ENCODE data around the gene RNF223. TPM values are rescaled to one million over a fixed set of nuclear protein-coding genes. Genes with fewer than 3 reads are reported as not detected.

RNF223 gene
- total RNA-seq, 1 donor: not detected

DNA sequence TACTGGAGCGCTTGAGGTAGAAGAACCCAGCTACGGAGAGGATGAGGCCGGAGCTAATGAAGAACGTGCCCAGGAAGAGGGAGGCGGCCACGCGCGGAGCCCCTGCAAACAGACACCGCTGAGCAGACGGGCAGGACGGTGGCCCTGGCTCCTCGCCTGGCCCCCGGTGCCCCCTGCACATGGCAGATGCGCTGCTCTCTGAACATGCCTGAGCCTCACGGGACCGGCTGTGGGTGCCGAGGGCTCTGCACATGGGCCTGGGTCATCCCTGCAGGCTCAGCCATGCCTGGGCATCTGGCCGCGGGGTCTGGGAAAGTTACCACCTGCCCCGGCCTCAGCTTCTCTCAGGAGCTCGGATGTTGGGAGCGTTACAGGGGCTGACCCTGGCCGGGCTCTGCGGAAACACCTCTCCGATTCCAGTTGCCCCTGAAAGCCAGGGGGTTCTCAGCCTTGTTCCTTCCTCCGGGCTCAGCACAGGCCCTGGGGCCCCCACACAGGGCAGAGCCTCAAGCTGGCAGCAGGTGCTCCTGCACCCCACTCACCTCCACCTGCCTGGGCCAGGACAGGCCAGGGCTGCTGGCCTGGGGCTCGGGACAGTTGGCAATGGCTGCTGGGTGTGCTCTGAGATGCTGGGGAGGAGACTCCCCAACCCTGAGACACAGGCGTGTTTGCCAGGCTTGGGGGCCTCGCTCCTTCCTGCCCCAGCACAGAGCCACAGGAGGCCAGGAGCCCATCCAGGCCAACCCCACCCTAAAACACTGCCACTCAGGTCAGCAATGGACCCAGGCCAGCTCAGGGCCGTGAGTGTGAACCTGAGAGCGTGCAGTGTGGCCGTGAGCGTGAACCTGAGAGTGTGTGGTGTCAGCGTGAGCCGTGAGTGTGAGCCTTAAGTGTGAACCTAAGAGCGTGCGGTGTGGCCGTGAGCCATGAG lies 12.1 kb upstream of the RNF223 start:
- DNase-seq (ENCODE audit: low read depth): no peak
- TF ChIP-seq, protein P1, sequence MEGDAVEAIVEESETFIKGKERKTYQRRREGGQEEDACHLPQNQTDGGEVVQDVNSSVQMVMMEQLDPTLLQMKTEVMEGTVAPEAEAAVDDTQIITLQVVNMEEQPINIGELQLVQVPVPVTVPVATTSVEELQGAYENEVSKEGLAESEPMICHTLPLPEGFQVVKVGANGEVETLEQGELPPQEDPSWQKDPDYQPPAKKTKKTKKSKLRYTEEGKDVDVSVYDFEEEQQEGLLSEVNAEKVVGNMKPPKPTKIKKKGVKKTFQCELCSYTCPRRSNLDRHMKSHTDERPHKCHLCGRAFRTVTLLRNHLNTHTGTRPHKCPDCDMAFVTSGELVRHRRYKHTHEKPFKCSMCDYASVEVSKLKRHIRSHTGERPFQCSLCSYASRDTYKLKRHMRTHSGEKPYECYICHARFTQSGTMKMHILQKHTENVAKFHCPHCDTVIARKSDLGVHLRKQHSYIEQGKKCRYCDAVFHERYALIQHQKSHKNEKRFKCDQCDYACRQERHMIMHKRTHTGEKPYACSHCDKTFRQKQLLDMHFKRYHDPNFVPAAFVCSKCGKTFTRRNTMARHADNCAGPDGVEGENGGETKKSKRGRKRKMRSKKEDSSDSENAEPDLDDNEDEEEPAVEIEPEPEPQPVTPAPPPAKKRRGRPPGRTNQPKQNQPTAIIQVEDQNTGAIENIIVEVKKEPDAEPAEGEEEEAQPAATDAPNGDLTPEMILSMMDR (IDR thresholded peaks at IDR 0.05; ENCODE audit: insufficient read depth, low read depth, low read length): no peak
- H3K4me3 ChIP-seq (ENCODE audit: low read depth, low read length): no peak overlapping the region

DNA sequence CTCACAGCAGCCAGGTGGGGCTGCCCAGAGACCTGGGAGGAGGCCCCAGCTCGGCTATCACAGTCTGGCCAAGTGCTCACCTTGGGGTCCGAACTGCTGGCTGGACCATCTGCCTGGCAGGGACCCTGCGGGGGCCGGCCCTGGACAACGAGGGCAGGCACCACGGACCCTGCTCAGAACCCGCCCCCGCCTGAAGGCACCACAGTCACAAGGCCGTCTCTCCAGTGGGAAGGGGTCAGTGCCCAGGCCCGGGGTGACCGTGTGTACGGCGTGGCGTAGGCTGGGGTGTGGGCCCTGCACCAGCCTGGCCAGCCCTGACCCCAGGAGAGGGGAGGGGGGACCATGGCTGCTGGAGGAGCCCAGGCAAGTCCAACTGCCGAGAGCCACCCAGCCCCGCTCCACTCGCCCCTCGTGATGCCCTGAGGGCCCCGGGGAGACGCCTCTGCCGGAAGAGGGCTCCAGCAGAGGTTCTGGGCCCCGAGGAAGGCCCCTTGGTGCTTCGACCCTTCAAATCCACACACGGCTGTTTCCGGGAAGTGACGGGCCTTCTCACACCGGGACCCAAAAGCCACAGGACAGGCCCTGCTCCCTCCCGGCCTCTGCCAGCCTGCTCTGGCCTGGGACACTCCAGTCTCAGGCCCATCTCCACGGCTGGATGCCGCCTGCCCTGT lies 11.2 kb upstream of the RNF223 start:
- no peak for DNase-seq (ENCODE audit: low read depth)
- H3K4me3 ChIP-seq (ENCODE audit: low read depth, low read length): no peak overlapping the region
- TF ChIP-seq, protein P1 (IDR thresholded peaks at IDR 0.05; ENCODE audit: insufficient read depth, low read depth, low read length): no peak

DNA sequence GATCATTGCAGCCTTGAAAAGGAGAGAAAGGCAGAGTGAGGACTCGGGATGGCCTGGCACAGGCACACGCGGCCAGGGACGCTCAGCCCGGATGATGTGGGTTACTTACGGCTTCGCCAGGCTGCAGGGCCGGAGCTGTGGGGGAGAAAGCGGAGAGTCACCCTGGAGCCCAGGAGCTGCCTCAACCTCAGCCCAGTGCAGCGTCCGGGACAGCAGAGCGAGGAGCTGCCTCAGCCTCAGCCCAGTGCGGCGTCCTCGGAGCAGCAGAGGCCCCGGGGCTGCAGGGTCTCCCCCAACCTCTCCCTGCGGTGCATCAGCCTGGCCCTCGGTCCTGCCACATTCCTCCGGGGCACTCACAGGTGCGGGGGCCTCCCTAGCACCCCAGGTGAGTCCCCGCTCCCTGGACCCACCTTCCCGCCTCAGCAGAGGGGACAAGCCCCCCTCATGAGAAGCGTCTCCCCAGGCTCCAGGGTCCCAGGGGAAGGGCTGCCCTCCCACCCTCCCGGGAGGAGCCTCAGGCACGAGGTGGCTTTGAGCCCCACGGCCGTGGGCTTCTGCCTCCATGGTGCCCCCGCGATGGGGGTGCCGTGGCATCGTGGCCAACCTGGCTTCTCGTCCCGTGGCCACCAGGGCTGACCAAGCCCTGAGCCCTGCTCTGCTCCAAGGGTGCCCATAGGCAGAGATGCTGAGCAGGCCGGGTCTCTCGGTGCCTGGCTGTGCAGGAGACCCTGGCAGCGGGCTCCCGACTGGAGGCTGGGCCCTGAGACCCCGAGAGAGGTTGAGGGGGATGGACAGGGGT lies 10.5 kb upstream of the RNF223 start:
- DNase-seq (ENCODE audit: low read depth): no peak
- TF ChIP-seq, protein P1 (IDR thresholded peaks at IDR 0.05; ENCODE audit: insufficient read depth, low read depth, low read length): no peak
- no peak overlapping the region for H3K4me3 ChIP-seq (ENCODE audit: low read depth, low read length)

- DNase-seq (ENCODE audit: low read depth): no peak
- TF ChIP-seq, protein P1 (IDR thresholded peaks at IDR 0.05; ENCODE audit: insufficient read depth, low read depth, low read length): no peak
- no peak overlapping the region for H3K4me3 ChIP-seq (ENCODE audit: low read depth, low read length)
These were observed 9.6 kb upstream of the RNF223 start for GRCh38 chr1:1083416-1084371.

GRCh38 chr1:1082776-1083415 lies 8.8 kb upstream of the RNF223 start:
- H3K4me3 ChIP-seq (ENCODE audit: low read depth, low read length): no peak overlapping the region
- TF ChIP-seq, protein P1 (IDR thresholded peaks at IDR 0.05; ENCODE audit: insufficient read depth, low read depth, low read length): no peak
- DNase-seq (ENCODE audit: low read depth): no peak
